GM19238 (cell line): ENCODE measurements around the gene PLA2G4E.
A peak's percentile ranks its signal among the peaks of the same experiment; 100 is the strongest.

Source experiments
- DNase-seq: peaks from one replicate; pipeline ENCODE4 v3.0.0; 2011; ENCODE audit warnings: low spot score; ENCODE audit not compliant: insufficient read length

PLA2G4E gene

GRCh38 chr15:42053914-42054313 is 33.1 kb upstream of the PLA2G4E start:
- DNase-seq: no peak

- no peak for DNase-seq
These were observed 32.2 kb upstream of the PLA2G4E start for GRCh38 chr15:42053010-42053409.

GRCh38 chr15:42050484-42051255 is 29.8 kb upstream of the PLA2G4E start:
- DNase-seq: no peak

- DNase-seq: no peak
These were observed 28.0 kb upstream of the PLA2G4E start for GRCh38 chr15:42048821-42049200.

- DNase-seq: no peak
These were observed 27.4 kb upstream of the PLA2G4E start for GRCh38 chr15:42048080-42048820.

- no peak for DNase-seq
These were observed 25.8 kb upstream of the PLA2G4E start for GRCh38 chr15:42046597-42046996.

GRCh38 chr15:42045211-42045615 is 24.4 kb upstream of the PLA2G4E start:
- DNase-seq: no peak

GRCh38 chr15:42042602-42043400 is 22.0 kb upstream of the PLA2G4E start:
- no peak for DNase-seq

GRCh38 chr15:42038401-42038800 is 17.6 kb upstream of the PLA2G4E start:
- no peak for DNase-seq

- no peak for DNase-seq
These were observed 16.8 kb upstream of the PLA2G4E start for GRCh38 chr15:42037656-42038055.

- no peak for DNase-seq
These were observed 16.1 kb upstream of the PLA2G4E start for GRCh38 chr15:42036966-42037365.

GRCh38 chr15:42036112-42036905 is 15.5 kb upstream of the PLA2G4E start:
- DNase-seq: no peak

GRCh38 chr15:42035435-42035761 is 14.6 kb upstream of the PLA2G4E start:
- peak; percentile 66 for DNase-seq

- no peak for DNase-seq
These were observed 14.0 kb upstream of the PLA2G4E start for GRCh38 chr15:42034628-42035434.

- DNase-seq: no peak
These were observed 12.5 kb upstream of the PLA2G4E start for GRCh38 chr15:42033214-42033873.

GRCh38 chr15:42032376-42033213 is 11.8 kb upstream of the PLA2G4E start:
- no peak for DNase-seq

GRCh38 chr15:42031198-42031915 is 10.5 kb upstream of the PLA2G4E start:
- no peak for DNase-seq

- DNase-seq: no peak
These were observed 6.7 kb upstream of the PLA2G4E start for GRCh38 chr15:42027521-42027920.
